Lower lobe of right lung (tissue), 2 donors: ENCODE measurements around the gene GDF7. TPM values are rescaled to one million over a fixed set of nuclear protein-coding genes. Genes with fewer than 3 reads are reported as not detected.

Experiments
- ATAC-seq, 2 donors: fragments of 200-7000 bp; cut with Tn5 transposase; one replicate each; pipeline ENCODE4 v1.9.1; 2020 to 2022; ENCODE audit warnings: mild to moderate bottlenecking in 2 of 2, moderate library complexity in 2 of 2
- DNase-seq: peaks from one replicate; pipeline ENCODE4 v3.0.0-alpha.2; 2020
- H3K27ac ChIP-seq: fragments of 200-600 bp; one replicate; pipeline ENCODE4 v1.8.0; 2022
- H3K27me3 ChIP-seq: fragments of 200-600 bp; one replicate; pipeline ENCODE4 v1.8.0; 2022; ENCODE audit warnings: low read depth
- H3K36me3 ChIP-seq: fragments of 200-600 bp; one replicate; pipeline ENCODE4 v1.8.0; 2022; ENCODE audit warnings: mild to moderate bottlenecking
- H3K4me1 ChIP-seq: fragments of 200-600 bp; one replicate; pipeline ENCODE4 v1.8.0; 2022
- H3K4me3 ChIP-seq: fragments of 200-600 bp; one replicate; pipeline ENCODE4 v1.8.0; 2022; ENCODE audit warnings: mild to moderate bottlenecking
- H3K9me3 ChIP-seq: fragments of 200-600 bp; one replicate; pipeline ENCODE4 v1.8.0; 2022
- intact Hi-C: fragments of 100-400 bp; cut with DNase I; formaldehyde crosslinking; loops from one replicate; pipeline ENCODE4 v1.11.0; 2022
- total RNA-seq: library from RNA; stranded (reverse); fragmentation: NEBNext Ultra II Directional; extraction: Animal tissue kit (Norgen Biotek cat#: 25700); gene quantifications from one replicate; pipeline ENCODE4 v1.2.1, GENCODE V29; 2021
- TF ChIP-seq, protein P1 (sequence below): fragments of 200-600 bp; IDR thresholded peaks from one replicate; pipeline ENCODE4 v1.8.0; 2022; ENCODE audit warnings: antibody characterized with exemption, mild to moderate bottlenecking
- donor health status: DM: no; HTN: yes; CAD: no; lungs with severe emphysema.

Gene GDF7
- total RNA-seq, 1 donor from 2014 or later, result 0.62 TPM

GRCh38 chr2:20643060-20643459, 23.9 kb upstream of the GDF7 start:
- no peaks in the 10 kb centered on the region for H3K27me3 ChIP-seq
- ATAC-seq (no peak), DNase-seq (no peak)
- no peak overlapping the region for H3K27ac ChIP-seq
- peaks cover 22% of the 10 kb centered on the region for H3K4me1 ChIP-seq
- no peaks in the 10 kb centered on the region for H3K9me3 ChIP-seq
- no peak overlapping the region for H3K4me3 ChIP-seq
- TF ChIP-seq, protein P1, sequence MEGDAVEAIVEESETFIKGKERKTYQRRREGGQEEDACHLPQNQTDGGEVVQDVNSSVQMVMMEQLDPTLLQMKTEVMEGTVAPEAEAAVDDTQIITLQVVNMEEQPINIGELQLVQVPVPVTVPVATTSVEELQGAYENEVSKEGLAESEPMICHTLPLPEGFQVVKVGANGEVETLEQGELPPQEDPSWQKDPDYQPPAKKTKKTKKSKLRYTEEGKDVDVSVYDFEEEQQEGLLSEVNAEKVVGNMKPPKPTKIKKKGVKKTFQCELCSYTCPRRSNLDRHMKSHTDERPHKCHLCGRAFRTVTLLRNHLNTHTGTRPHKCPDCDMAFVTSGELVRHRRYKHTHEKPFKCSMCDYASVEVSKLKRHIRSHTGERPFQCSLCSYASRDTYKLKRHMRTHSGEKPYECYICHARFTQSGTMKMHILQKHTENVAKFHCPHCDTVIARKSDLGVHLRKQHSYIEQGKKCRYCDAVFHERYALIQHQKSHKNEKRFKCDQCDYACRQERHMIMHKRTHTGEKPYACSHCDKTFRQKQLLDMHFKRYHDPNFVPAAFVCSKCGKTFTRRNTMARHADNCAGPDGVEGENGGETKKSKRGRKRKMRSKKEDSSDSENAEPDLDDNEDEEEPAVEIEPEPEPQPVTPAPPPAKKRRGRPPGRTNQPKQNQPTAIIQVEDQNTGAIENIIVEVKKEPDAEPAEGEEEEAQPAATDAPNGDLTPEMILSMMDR, result no peak
- intact Hi-C loops, result no loop called here
- peaks cover 75% of the 10 kb centered on the region for H3K36me3 ChIP-seq

DNA sequence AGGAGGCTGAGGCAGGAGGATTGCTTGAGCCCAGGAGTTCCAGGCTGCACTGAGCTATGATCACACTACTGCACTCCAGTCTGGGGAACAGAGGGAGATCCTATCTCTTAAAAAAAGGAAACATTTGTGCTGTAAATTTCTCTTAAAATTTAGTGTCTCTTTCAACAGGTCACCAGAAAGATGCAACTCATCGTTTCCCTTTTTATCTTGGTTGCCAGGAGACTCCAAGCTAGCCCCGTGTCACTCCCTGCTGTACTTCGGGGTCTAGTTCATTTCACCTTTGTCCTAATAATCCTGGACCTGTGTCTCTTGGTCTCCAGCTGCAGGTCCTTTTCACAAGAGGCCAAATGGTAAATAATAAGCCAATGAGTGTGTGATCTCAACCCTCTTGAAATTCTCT, 23.1 kb upstream of the GDF7 start:
- intact Hi-C loops, result no loop called here
- no peak overlapping the region for H3K27ac ChIP-seq
- H3K27me3 ChIP-seq, result no peaks in the 10 kb centered on the region
- TF ChIP-seq, protein P1, result no peak
- peaks cover 67% of the 10 kb centered on the region for H3K36me3 ChIP-seq
- DNase-seq (no peak), ATAC-seq (peak in 1 of 2 donors; percentile 44)
- H3K9me3 ChIP-seq, result no peaks in the 10 kb centered on the region
- H3K4me1 ChIP-seq, result peaks cover 24% of the 10 kb centered on the region
- no peak overlapping the region for H3K4me3 ChIP-seq

- DNase-seq (no peak), ATAC-seq (no peak)
- no peak overlapping the region for H3K27ac ChIP-seq
- no peaks in the 10 kb centered on the region for H3K9me3 ChIP-seq
- peaks cover 39% of the 10 kb centered on the region for H3K4me1 ChIP-seq
- intact Hi-C loops, result no loop called here
- H3K36me3 ChIP-seq, result peaks cover 53% of the 10 kb centered on the region
- H3K4me3 ChIP-seq, result no peak overlapping the region
- no peaks in the 10 kb centered on the region for H3K27me3 ChIP-seq
- TF ChIP-seq, protein P1, result no peak
These were observed 21.6 kb upstream of the GDF7 start for GRCh38 chr2:20645301-20645701.

- Histone ChIP-seq H3K9me3 (no peaks in the 10 kb centered on the region), H3K4me1 (peaks cover 42% of the 10 kb centered on the region), H3K27me3 (no peaks in the 10 kb centered on the region), H3K4me3 (no peak overlapping the region), H3K27ac (no peak overlapping the region), H3K36me3 (peaks cover 49% of the 10 kb centered on the region)
- intact Hi-C loops, result no loop called here
- DNase-seq (no peak), ATAC-seq (no peak)
- TF ChIP-seq, protein P1, result no peak
These were observed 21.2 kb upstream of the GDF7 start for GRCh38 chr2:20645761-20646160.

DNA sequence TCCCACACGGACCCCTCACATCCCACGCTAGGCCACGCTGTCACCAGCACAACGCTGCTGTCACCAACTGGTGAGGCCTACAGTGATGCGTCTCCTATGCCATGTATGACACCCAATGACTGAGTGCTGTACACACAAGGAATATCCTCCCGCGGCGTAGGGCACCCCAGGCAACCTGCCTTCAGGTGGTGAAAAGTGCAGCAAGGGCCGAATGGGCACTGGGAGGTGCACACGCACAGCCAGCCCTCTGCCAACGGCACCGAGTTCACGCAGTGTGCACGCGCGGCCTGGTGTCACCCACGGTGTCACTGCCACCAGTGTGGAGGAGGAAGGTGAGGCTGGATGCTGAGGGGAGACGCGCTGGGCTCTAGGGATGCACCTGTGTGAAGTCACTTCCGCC, 20.5 kb upstream of the GDF7 start:
- intact Hi-C loops, result no loop called here
- Histone ChIP-seq H3K27me3 (no peaks in the 10 kb centered on the region), H3K4me3 (no peak overlapping the region), H3K27ac (no peak overlapping the region), H3K9me3 (no peaks in the 10 kb centered on the region), H3K4me1 (peaks cover 43% of the 10 kb centered on the region), H3K36me3 (peaks cover 42% of the 10 kb centered on the region)
- DNase-seq, result no peak
- ATAC-seq, result no peak
- TF ChIP-seq, protein P1, result no peak

GRCh38 chr2:20647211-20647610, 19.7 kb upstream of the GDF7 start:
- intact Hi-C loops, result no loop called here
- DNase-seq (no peak), ATAC-seq (no peak)
- no peaks in the 10 kb centered on the region for H3K9me3 ChIP-seq
- peaks cover 42% of the 10 kb centered on the region for H3K4me1 ChIP-seq
- TF ChIP-seq, protein P1, result no peak
- no peaks in the 10 kb centered on the region for H3K27me3 ChIP-seq
- H3K27ac ChIP-seq, result no peak overlapping the region
- H3K36me3 ChIP-seq, result peaks cover 40% of the 10 kb centered on the region
- no peak overlapping the region for H3K4me3 ChIP-seq
